ENCODE measurements around the gene FADS2.

The FADS2 gene

GRCh38 chr11:61891331-61892084 is 63.4 kb downstream of the FADS2 start, which contains the start of gene FADS3:
FADS3 (minus strand) TSS chr11:61891545; CDS start chr11:61891381, 164 bp downstream.
- POLR2A ChIA-PET = no interaction called here
- CTCF ChIA-PET = no interaction called here
- DNase-seq (ENCODE audit: extremely low spot score) = peak; percentile 73
- no peak for TF ChIP-seq ELF4 (IDR thresholded peaks at IDR 0.05)
- no peak for TF ChIP-seq TARDBP (IDR thresholded peaks at IDR 0.05)
- TF ChIP-seq PKNOX1 (IDR thresholded peaks at IDR 0.05) = no peak
- no peak for TF ChIP-seq FOXA1 (IDR thresholded peaks at IDR 0.05)
- no peak for TF ChIP-seq SP1 (IDR thresholded peaks at IDR 0.05)
- no peak for TF ChIP-seq FOXM1 (IDR thresholded peaks at IDR 0.05; ENCODE audit: borderline replicate concordance)
- no peak for TF ChIP-seq ARNT (IDR thresholded peaks at IDR 0.05)
- no peak for TF ChIP-seq BHLHE40 (IDR thresholded peaks at IDR 0.05; ENCODE audit: borderline replicate concordance)
- no peak for TF ChIP-seq NFRKB (IDR thresholded peaks at IDR 0.05)
- TF ChIP-seq L3MBTL2 (conservative IDR thresholded peaks at IDR 0.05) = no peak
- no peak for TF ChIP-seq CTBP1 (IDR thresholded peaks at IDR 0.05; ENCODE audit: borderline replicate concordance)
- TF ChIP-seq LEF1 (IDR thresholded peaks at IDR 0.05; ENCODE audit: borderline replicate concordance) = no peak

GRCh38 chr11:61892085-61892370 is 63.9 kb downstream of the FADS2 start:
- no peak for DNase-seq (ENCODE audit: extremely low spot score)
- TF ChIP-seq ZNF384 (IDR thresholded peaks at IDR 0.05) (no peak), CTBP1 (IDR thresholded peaks at IDR 0.05; ENCODE audit: borderline replicate concordance) (no peak), ELF4 (IDR thresholded peaks at IDR 0.05) (no peak), PKNOX1 (IDR thresholded peaks at IDR 0.05) (no peak), BHLHE40 (IDR thresholded peaks at IDR 0.05; ENCODE audit: borderline replicate concordance) (no peak), FOXA1 (IDR thresholded peaks at IDR 0.05) (no peak), SP1 (IDR thresholded peaks at IDR 0.05) (no peak), SUZ12 (IDR thresholded peaks at IDR 0.05) (no peak), FOXK2 (IDR thresholded peaks at IDR 0.05) (no peak), L3MBTL2 (conservative IDR thresholded peaks at IDR 0.05) (no peak)
- ChIA-PET CTCF (interaction anchor here (0.7 kb wide), 1 partner anchor 55 kb away, joined by 3 read pairs; no protein-coding TSS in a partner anchor), POLR2A (no interaction called here)

- DNase-seq (ENCODE audit: extremely low spot score) = no peak
- ChIA-PET POLR2A (no interaction called here), CTCF (no interaction called here)
- TF ChIP-seq NFRKB (IDR thresholded peaks at IDR 0.05) (no peak), CTBP1 (IDR thresholded peaks at IDR 0.05; ENCODE audit: borderline replicate concordance) (no peak), LEF1 (IDR thresholded peaks at IDR 0.05; ENCODE audit: borderline replicate concordance) (no peak), ZNF384 (IDR thresholded peaks at IDR 0.05) (no peak), L3MBTL2 (conservative IDR thresholded peaks at IDR 0.05) (no peak), SUZ12 (IDR thresholded peaks at IDR 0.05) (no peak), ARNT (IDR thresholded peaks at IDR 0.05) (no peak), FOXK2 (IDR thresholded peaks at IDR 0.05) (no peak), HDGF (IDR thresholded peaks at IDR 0.05; ENCODE audit: borderline replicate concordance) (no peak), TARDBP (IDR thresholded peaks at IDR 0.05) (no peak), ELF4 (IDR thresholded peaks at IDR 0.05) (no peak), SP1 (IDR thresholded peaks at IDR 0.05) (no peak), BHLHE40 (IDR thresholded peaks at IDR 0.05; ENCODE audit: borderline replicate concordance) (no peak), FOXA1 (IDR thresholded peaks at IDR 0.05) (no peak), PKNOX1 (IDR thresholded peaks at IDR 0.05) (no peak), FOXM1 (IDR thresholded peaks at IDR 0.05; ENCODE audit: borderline replicate concordance) (no peak)
Observed at GRCh38 chr11:61893981-61894380, 65.9 kb downstream of the FADS2 start.

- POLR2A ChIA-PET = no interaction called here
- DNase-seq (ENCODE audit: extremely low spot score) = no peak
- CTCF ChIA-PET = interaction anchor here (5.6 to 6.9 kb wide), 2 partner anchors 51 to 187 kb away, joined by 73 to 77 read pairs; no protein-coding TSS in a partner anchor
- TF ChIP-seq HDGF (IDR thresholded peaks at IDR 0.05; ENCODE audit: borderline replicate concordance) (no peak), TARDBP (IDR thresholded peaks at IDR 0.05) (no peak), ELF4 (IDR thresholded peaks at IDR 0.05) (no peak), FOXK2 (IDR thresholded peaks at IDR 0.05) (no peak), ZNF384 (IDR thresholded peaks at IDR 0.05) (no peak), NFRKB (IDR thresholded peaks at IDR 0.05) (no peak), SUZ12 (IDR thresholded peaks at IDR 0.05) (no peak), SP1 (IDR thresholded peaks at IDR 0.05) (no peak), FOXM1 (IDR thresholded peaks at IDR 0.05; ENCODE audit: borderline replicate concordance) (no peak), ARNT (IDR thresholded peaks at IDR 0.05) (no peak), L3MBTL2 (conservative IDR thresholded peaks at IDR 0.05) (no peak), PKNOX1 (IDR thresholded peaks at IDR 0.05) (no peak)
Observed at GRCh38 chr11:61895046-61895717, 67.1 kb downstream of the FADS2 start.

GRCh38 chr11:61895718-61896059 is 67.6 kb downstream of the FADS2 start:
- TF ChIP-seq SP1 (IDR thresholded peaks at IDR 0.05) (no peak), FOXK2 (IDR thresholded peaks at IDR 0.05) (no peak)
- ChIA-PET POLR2A (interaction anchor here (1.0 kb wide), 1 partner anchor 103 kb away, joined by 3 read pairs; the partner anchor contains the start of genes FEN1 and TMEM258), CTCF (interaction anchor here (0.6 to 6.9 kb wide), 3 partner anchors 50 to 478 kb away, joined by 3 to 77 read pairs (median 73); no protein-coding TSS in a partner anchor)
- DNase-seq (ENCODE audit: extremely low spot score) = no peak

Measured in HEK293T (cell line).